GM12892 (cell line): ENCODE results near the gene FIBCD1.
"Not testable (repeated sequence)": the region's sequence is repeated elsewhere in the genome, so short reads cannot be mapped to it uniquely, and the experiment has no call there.

Experiments used
- POLR2A ChIP-seq: IDR thresholded peaks from 2 replicates; pipeline ENCODE4 v1.6.1; 2011; ENCODE audit warnings: low read depth, low read length, control low read depth
- POLR2AphosphoS5 ChIP-seq: IDR thresholded peaks from 2 replicates; pipeline ENCODE4 v1.6.1; 2011; ENCODE audit warnings: low read depth, low read length, control low read depth
- TAF1 ChIP-seq: IDR thresholded peaks from 2 replicates; pipeline ENCODE4 v1.6.1; 2011; ENCODE audit warnings: low read depth, mild to moderate bottlenecking, control low read depth, low read length, borderline replicate concordance

GRCh38 chr9:130910670-130911069, 28.4 kb downstream of the FIBCD1 start:
- not testable (repeated sequence) for TF ChIP-seq POLR2A, POLR2AphosphoS5, TAF1
